HG03439 (cell line): ENCODE measurements around the gene SKA3.
A peak's percentile ranks its signal among the peaks of the same experiment; 100 is the strongest.
"Not testable (repeated sequence)": the region's sequence is repeated elsewhere in the genome, so short reads cannot be mapped to it uniquely, and the experiment has no call there.

Source experiments
- ATAC-seq: cut with Tn5 transposase; IDR thresholded peaks from one replicate; pipeline ENCODE4 v1.9.1; 2021; ENCODE audit warnings: mild to moderate bottlenecking, moderate library complexity; ENCODE audit not compliant: unreplicated experiment

The SKA3 gene

DNA sequence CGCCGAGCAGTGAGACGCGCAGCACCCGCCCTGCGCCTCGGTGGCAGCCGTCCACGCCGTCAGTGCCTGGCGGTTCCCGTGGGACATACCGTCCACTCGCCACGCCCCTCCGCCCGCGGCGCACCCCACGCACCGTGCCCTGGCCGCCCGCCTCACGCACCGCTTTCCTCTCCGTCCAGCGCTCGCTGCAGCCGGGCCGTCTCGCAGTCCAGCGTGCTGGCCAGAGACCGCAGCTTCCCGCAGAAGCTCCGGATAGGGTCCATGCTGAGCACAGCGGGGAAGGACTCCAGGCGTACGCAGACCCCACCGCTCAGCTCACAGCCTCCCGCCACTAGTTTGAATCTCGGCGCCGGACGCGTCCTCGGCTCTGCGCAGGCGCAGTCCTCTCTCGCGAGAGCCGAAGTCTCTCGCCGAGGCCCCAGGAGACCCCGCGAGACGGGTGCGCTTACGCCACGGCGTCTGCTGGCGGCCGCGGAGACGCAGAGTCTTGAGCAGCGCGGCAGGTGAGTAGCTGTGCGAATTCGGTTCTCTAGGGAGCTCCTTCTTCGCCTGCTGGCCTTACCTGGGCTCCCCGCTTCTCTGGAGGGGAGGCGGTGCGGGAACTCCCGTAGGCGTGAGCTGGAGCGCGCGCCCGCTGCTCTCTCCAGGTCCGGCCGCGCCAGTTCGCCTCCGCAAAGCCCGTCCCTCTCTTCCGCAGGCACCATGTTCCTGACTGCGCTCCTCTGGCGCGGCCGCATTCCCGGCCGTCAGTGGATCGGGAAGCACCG lies at the start of gene SKA3, which contains the start of gene MRPL57:
Gene SKA3, minus strand, starts transcription at position 338 of the 767 bp plus-strand sequence. Its CDS starts 75 bp downstream, at position 263.
Gene MRPL57, plus strand, starts transcription at position 444 of the 767 bp plus-strand sequence. Its CDS starts 259 bp downstream, at position 703.
- ATAC-seq: peak; percentile 90

DNA sequence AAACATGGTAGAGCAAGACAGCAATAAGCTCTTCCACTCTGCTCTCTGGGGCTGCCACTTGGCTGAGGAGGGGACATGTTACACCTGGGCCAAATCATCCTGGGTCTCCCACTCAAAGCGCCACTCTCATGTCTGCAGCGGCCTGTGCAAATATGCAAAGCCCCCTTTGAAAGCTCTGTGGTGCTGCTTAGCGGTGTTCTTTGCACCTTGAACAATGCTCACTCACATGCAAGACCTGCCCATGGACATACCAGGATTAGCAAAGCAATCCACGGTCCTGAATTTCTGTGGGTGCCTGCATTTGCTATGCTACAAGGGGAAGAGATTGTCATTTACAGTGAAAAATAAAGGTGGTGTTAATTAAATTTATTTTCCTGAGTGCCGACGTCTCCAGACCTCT lies 48.7 kb upstream of the SKA3 start:
- no peak for ATAC-seq

DNA sequence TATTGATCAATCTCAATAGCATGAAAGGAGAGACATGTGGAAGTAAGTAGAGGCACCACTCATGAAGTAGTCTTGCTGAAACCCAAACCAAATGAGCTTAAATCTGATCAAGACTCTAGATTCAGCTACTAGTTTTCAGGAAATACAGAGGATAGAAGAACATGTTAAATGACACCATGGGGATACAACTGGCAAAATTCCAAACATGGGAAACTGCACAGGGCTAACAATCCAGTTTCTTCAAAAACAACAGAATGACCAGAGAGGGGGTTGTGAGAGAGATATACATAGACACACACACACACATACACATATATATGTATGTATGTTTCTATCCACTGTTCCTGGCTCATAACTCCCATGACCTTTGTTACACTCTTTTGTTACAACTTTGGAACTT lies 44.9 kb upstream of the SKA3 start:
- no peak for ATAC-seq

DNA sequence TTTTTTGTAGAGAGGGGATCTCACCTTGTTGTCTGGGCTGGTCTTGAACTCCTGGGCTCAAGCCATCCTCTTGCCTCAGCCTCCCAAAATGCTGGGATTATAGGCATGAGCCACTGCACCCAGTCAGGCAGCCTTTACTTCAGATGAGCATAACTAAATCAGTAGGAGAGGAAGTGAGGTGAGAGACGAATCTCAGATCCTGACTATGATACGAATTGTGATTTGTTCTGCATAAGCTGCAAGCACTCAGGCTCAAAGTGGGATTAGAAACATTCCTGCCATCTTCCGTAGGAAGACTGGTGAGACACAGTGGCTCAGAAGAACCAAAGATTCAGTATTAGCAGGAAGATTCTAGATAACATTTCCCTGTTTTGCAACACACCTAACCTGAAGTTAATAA lies 43.4 kb upstream of the SKA3 start:
- ATAC-seq: not testable (repeated sequence)

DNA sequence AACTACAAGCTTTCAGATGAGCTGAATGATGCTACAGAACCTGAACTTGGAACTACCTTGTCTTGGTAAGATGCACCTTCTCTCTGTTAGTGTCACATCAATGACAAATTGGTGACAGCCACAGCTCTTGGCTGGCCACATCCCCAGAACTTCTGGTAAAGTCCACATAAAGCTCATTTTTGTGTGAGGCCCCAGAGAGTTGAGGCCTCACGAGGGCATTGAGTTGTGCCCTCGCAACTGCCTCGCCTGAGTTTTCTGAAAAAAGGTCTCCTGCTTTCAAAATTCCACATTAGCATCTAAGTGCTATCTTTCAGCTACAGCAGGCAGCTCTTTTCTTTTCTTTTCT lies 42.7 kb upstream of the SKA3 start:
- ATAC-seq: peak; percentile 56

DNA sequence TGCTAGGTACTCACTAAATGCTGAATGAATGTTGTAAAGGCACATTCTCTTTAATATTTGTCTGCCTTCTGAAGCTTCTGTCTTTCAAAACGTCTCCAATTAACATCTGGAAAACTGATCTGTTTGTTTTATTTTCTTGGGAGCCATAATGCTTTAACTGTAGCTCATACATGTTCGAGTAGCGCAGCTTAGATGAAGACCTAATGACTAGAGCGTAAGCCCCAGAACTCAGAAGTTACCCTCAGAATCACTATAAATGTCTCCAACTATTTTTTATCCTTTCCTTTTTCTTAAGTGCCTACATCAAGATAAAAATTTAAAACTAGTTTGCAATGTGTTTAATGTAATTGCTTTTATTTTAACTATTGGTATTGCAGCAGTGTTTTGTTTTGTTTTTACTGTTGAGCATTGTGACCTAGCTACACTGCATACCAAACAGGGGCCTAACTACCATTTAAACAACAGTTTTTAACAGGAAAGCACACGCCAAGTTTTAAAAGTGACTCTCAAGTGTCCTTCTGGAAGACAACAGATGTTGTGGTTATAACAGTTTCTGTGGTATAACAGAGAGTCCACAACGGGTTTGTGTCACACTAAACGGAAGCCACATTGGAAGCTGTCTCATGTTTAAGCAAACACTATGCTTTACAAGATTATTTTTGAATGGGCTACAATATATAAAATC lies 42.1 kb upstream of the SKA3 start:
- peak; percentile 95 for ATAC-seq

DNA sequence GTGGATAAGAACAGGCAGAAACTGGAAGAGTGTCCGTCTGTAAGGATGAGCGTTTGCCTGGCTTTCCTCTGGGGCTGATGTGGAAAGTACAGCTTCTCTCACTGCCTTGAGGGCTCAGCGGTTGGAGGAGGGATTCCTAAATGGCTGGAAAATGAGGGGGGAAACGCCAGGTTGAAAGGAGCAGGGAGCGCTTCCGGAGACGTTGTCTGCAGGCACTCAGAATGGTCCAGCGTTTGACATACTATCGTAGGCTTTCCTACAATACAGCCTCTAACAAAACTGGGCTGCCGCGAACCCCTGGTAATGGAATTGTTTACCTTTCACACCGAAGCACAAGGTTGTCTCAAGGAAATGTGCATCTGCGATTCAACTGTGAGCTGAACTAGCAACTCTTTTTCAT lies 40.0 kb upstream of the SKA3 start:
- ATAC-seq: no peak

DNA sequence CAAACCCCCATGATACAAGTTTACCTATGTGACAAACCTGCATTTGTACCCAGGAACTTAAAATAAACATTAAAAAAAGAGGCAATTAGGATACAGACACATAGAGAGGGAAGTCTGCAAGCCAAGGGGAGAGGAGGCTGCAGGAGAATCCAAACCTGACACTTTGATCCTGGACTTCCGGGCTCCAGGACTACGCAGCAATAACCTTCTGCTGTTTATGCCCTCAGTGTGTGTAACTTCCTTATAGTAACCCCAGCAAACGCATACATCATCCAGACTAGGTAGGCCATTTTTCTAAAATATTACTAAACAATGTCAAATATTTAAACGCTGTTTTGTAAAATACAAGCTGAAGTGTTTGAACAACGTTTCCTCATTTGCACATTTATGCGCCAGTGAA lies 39.1 kb upstream of the SKA3 start:
- ATAC-seq: not testable (repeated sequence)

DNA sequence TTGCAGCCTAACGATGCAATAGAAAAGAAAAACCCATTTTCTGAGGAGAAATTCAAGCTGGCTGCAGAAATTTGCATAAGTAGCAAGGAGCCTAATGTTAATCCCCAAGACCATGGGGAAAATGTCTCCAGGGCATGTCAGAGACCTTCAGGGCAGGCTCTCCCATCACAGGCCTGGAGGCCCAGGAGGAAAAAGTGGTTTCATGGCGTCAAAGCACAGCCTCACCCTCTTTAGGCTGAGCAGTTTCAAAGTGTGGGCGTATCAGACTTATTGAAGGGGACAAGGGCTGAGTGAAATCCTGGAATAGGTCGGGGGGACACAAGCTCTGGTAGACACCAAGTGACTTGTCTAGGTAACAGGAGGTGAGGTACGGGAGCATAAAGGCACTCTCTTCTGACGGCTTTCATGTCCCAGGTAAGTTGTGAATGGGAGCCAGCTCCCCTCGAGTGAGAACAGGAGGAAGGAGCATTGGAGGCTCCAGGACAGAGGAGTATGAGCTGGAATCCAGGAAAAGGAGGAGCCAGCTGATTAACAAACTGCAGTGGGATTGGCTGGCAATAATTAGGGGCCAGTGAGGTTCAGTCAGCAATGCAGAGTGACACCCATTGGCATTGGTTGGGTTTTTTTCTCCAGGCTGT lies 35.9 kb upstream of the SKA3 start:
- ATAC-seq: no peak

DNA sequence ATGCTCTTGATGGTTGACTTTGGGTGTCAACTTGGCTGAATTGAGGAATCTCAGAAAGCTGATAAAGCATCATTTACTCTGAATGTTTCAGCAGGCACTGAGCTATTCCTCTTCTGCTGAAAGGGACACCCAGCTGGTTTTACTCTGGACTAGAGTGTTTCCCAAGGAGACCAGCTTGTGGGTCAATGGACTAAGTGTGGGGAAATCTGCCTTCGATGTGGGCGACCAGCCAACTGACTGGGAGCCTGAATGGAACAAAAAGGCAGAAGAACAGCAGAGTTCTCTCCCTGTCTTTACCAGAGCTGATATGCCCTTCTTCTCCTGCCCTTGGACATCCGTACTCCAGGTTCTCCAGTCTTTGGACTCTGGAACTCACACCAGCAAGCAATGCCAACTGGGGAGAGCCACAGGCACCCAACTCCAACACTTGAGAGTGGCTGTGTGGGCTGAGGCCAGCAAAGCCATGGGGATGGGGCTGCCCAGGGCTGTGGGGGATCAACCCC lies 32.4 kb upstream of the SKA3 start:
- no peak for ATAC-seq

DNA sequence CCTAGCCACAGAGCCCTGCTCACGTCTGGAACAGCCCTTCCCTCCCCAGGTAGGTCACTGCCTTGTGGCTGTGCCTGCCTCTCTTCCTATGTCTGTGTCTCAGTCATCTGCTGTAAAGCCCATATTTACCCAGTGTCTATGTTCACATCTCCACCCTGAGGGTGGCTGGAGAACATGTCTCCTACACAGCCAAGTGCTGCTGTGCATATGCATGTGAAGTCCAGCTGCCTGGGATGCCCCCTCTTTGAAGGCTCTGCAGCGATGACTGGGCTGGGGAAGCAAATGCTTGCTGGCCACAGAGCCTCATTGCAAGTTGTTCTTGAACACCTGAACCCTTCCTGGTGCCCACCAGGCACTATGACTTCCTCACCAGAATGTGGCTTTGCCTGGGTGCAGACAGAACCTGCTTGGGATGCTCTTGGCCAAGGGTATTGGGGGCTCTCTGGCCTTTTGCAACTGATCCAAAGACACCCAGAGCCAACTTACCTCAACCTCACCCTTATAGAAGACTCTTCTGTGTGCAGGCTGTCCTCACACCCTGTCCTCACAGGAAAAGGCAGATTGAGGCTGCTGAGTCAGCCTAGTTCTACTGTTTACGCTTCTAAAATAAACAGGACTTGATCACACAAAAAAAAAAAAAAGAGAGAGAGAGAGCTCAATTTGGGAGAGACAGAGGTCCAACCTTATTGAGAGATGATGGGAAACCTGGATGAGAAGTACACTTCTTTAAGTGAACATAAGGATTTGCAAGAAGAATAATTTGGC lies 26.6 kb upstream of the SKA3 start:
- ATAC-seq: no peak

DNA sequence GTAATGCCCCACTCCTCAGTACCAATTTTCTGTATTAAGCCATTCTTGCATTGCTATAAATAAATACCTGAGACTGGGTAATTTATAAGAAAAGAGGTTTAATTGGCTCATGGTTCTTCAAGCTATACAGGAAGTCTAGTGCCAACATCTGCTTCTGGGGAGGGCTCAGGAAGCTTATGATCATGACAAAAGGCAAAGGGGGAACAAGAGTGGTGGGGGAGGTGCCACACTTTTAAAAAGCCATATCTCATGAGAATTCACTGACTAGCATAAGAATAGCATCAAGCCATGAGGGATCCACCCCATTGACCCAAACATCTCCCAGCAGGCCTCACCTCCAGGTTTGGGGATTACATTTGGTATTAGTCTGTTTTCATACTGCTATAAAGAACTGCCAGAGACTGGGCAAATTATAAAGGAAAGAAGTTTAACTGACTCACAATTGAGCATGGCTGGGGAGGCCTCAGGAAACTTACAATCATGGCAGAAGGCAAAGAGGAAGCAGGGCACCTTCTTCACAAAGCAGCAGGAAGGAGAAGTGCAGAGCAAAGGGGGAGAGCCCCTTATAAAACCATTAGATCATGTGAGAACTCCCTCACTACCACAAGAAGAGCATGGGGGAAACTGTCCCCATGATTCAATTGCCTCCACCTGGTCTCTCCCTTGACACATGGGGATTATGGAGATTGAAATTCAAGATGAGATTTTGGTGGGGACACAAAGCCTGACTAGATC lies 25.3 kb upstream of the SKA3 start:
- not testable (repeated sequence) for ATAC-seq

DNA sequence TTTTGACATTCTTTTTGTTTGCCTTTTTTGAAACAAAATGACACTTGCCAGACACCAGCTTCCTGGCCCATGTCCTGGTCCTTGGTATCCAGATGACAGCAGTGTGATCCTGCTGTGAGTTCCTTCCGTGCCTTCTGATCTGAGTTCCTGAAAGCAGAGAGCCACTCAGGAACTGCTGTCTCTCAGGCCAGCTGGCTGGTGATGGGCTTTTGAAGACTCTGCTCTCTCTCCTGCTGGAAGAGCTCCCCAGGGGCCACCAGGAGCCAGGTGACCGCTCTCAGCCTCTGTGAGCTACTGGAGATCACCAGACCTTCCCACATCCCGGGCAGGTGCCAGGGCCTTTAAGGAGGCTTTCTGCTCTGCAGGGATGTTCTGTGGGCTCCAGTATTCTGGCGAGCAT lies 22.0 kb upstream of the SKA3 start:
- ATAC-seq: not testable (repeated sequence)

DNA sequence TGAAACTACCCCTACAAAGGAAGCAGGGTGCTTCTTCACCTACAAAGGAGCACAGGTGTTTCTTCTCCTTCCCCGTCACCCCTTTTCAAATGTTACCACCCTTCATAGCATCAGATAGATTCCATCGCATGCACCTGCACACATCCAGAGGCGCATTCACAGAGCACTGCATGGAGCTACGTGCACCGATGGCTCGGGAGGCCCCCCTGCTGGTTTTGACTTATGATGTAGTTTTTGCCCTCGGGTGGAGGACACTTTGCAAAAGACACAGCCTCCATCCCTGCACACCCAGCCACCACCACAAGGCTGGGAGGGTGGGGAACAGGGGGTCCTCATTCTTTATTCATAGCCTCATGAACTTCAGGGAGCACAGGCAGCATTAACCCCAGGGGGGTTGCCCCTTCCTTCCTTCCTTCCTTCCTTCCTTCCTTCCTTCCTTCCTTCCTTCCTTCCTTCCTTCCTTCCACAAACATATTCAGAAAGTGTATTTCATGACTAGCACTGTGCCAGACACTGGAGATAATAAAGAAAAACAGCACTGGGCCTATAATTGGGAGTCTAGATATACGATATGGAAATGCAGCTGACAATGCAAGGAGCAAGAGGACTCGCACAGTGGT lies 21.4 kb upstream of the SKA3 start:
- not testable (repeated sequence) for ATAC-seq

DNA sequence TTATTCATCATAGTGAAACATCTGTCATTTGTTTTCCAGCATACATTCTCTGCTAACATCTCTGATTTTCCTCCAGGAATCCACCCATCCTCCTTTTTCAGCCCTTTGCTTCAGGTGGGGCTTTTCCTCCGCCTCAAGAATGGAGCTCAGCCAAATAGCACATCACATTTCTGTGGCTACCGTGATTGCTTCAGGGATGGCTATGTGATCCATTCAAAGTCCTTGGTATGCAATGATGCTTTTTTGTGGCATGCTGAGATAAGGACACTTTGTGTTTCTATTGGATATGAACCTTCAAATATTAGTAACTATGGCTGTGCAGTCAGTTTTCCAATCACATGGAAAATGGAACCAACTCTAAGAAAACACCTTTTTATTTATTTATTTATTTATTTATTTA lies 18.4 kb upstream of the SKA3 start:
- not testable (repeated sequence) for ATAC-seq

DNA sequence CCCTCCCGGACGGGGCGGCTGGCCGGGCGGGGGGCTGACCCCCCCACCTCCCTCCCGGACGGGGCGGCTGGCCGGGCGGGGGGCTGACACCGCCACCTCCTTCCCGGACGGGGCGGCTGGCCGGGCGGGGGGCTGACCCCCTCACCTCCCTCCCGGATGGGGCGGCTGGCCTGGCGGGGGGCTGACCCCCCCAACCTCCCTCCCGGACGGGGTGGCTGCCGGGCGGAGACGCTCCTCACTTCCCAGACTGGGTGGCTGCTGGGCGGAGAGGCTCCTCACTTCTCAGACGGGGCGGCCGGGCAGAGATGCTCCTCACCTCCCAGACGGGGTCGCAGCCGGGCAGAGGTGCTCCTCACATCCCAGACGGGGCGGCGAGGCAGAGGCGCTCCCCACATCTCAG lies 10.1 kb upstream of the SKA3 start:
- not testable (repeated sequence) for ATAC-seq

DNA sequence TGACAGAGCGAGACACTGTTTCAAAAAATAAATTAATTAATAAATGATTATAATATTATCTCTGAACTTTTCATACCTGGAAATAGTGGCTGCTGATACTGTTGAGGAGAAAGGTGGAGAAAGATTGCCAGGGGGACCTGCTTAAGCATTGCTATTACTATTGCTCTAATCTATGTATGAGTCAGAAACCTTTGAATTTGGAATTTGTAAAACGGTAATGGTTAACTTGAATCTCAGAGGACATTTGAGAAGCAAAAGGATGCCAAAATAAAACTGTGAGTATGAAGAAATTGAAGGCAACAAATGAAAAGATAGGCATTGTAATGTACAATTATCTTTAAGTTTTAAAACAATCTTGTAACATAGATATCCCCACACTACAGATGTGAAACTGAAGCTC lies 5.3 kb upstream of the SKA3 start:
- ATAC-seq: no peak

DNA sequence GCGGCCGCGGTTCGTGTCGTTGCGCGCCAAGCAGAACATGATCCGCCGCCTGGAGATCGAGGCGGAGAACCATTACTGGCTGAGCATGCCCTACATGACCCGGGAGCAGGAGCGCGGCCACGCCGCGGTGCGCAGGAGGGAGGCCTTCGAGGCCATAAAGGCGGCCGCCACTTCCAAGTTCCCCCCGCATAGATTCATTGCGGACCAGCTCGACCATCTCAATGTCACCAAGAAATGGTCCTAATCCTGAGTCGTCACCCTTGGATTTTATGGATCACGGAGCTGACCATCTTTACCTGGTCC lies 581 bp upstream of the SKA3 start:
- ATAC-seq: peak; percentile 19

DNA sequence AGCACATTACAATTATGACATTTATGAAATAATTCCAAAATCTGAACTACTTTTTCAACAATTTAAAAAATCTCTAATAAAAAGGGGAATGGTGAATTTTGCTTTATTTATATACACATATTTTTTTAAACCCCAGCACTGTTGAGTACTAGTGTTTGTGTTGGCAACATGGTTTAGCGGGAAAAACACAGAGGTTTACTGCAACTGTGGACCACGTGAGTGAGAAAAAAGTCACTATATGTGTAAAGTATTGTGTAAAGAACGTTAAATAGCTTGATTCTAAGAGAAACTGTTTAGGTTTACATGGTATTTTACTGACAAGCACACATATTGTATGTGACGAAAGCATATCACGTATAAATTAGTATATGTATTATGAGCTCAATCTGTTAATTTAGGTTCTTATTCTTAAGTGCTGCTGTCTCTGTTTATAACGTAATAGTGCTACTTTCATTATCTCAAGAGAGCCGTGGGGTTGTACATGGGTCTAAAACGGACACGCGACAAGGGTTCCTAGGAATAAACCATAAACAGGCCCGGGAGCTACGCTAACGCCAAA lies 617 bp downstream of the SKA3 start:
- no peak for ATAC-seq

DNA sequence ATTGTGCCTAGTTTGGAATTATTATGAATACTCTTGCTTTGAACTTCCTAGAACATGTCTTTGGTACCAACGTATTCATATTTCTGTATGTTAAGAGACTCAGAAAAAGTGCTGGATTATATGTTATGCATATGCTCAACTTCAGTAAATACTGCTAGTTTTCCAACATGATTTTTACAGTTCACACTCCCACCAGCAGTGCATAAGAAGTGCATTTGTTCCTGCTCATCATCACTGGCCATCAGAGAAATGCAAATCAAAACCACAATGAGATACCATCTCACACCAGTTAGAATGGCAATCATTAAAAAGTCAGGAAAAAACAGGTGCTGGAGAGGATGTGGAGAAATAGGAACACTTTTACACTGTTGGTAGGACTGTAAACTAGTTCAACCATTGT lies 2.6 kb downstream of the SKA3 start:
- ATAC-seq: not testable (repeated sequence)
